ENCODE data around the gene RIBC2.
"Not testable (repeated sequence)": the region's sequence is repeated elsewhere in the genome, so short reads cannot be mapped to it uniquely, and the experiment has no call there.

The RIBC2 gene

GRCh38 chr22:45449442-45449841 lies 35.9 kb downstream of the RIBC2 start:
- not testable (repeated sequence) for DNase-seq (ENCODE audit: low spot score)

- DNase-seq (ENCODE audit: low spot score), result no peak
Measured at GRCh38 chr22:45450101-45450785, 36.8 kb downstream of the RIBC2 start.

DNA sequence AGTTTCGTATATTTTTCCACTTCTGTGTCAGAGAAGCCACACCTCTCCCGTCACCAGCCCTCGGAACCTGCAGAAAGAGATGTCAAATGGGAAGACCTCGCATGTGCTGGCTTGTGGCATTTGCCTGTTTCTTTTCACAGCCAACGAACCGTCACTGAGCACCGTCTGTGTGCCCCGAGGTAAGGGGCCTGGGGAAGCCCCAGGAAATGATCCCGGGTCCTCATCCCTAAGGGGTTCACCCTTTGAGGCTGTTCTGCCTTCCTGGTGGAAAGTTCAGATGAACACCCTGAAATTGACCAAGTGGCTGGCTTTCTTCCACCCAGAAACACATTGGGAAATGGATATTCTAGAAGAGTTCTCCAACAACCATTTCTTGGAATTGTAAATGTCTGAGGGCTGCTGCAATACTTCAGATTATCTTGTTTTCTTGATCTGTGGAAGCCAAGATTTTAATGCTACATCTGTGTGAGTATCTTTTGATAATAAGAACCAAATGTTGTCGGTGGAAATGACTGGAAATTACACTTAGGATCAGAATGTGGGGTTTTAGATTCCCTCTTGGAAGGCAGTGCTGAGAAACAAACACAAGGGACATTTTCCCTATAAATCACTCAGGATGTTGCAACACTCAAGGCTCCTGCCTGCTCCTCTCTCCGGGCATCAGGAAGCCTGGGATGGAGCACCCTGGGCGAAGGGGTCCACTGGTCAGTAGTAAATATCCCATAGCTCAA lies 37.6 kb downstream of the RIBC2 start:
- no peak for DNase-seq (ENCODE audit: low spot score)

GRCh38 chr22:45451972-45452371 lies 38.5 kb downstream of the RIBC2 start:
- no peak for DNase-seq (ENCODE audit: low spot score)

DNA sequence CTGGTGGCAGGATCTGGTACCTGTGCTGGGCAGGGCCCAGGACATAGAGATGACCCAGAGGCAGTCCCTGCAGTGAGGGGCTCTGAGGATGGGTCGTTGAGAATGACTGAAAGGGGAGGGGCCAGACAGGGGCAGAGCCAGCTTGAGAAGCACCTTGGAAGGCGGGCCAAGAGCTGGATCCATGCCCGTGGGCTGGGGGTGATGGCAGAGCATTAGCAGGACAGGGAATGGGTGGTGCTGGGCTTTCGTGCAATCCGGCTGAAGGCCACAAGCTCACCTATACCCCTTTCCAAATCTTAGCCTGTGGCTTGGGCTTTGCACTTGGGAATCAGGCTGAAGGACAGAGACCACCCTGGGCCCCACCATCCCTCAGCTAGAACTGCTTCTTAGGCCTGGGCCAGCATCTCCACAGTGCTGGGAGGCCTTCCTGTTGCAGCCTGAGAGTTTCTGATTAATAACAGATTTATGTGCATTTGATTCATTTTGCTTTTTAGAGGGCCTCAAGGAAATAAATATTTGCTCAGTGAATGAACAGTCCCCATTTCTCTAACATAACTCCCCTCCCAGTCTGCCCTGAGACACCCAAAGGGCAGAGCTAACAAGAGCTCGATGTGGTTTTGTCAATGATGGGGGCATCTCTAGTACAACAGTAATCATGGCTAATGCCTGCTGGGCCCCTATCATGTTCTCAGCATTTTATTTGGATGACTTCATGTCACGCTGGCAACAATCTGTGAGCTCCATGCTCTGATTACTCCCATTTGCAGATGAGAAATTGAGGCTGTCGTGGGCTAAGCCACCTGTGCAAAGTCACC lies 39.3 kb downstream of the RIBC2 start:
- no peak for DNase-seq (ENCODE audit: low spot score)

- no peak for DNase-seq (ENCODE audit: low spot score)
Measured at GRCh38 chr22:45453764-45454163, 40.3 kb downstream of the RIBC2 start.

- DNase-seq (ENCODE audit: low spot score), result no peak
Measured at GRCh38 chr22:45454275-45454674, 40.8 kb downstream of the RIBC2 start.

DNA sequence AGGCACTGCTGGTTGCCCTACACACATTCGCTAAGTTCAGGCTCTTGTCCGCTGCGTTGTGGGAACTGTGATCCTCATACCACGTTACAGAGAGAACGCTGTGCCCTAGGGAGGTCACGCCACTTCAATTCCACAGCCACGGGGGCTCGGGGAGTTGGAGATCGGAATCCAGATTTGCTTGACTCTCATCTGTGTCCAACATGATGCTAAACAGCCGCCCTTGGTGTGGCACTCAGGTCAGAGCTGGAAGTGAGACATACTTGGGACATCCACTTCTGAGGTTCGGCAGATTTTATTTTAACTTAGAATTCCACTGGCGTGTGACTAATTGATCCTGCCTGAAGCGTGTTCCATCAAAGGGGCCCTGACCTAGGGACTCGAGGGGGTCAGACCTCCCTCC lies 41.7 kb downstream of the RIBC2 start:
- no peak for DNase-seq (ENCODE audit: low spot score)

GRCh38 chr22:45455621-45456020 lies 42.1 kb downstream of the RIBC2 start:
- DNase-seq (ENCODE audit: low spot score), result no peak

- no peak for DNase-seq (ENCODE audit: low spot score)
Measured at GRCh38 chr22:45456811-45457210, 43.3 kb downstream of the RIBC2 start.

DNA sequence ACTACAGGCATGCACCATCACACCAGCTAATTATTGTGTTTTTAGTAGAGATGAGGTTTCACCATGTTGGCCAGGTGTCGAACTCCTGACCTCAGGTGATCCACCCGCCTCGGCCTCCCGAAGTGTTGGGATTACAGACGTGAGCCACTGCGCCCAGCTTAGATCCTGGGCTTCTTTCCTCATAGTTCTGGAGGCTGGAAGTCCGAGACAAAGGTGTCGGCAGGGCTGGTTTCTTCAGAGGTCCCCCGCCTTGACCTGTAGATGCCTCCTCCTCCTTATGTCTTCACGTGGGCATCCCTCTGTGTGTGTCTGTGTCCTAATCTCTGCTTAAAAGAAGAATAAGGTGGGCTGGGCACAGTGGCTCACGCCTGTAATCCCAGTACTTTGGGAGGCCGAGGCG lies 45.0 kb downstream of the RIBC2 start:
- no peak for DNase-seq (ENCODE audit: low spot score)

GRCh38 chr22:45459235-45459634 lies 45.7 kb downstream of the RIBC2 start:
- DNase-seq (ENCODE audit: low spot score), result no peak

- DNase-seq (ENCODE audit: low spot score), result no peak
Measured at GRCh38 chr22:45460288-45461109, 47.0 kb downstream of the RIBC2 start.

GRCh38 chr22:45462034-45462655 lies 48.7 kb downstream of the RIBC2 start:
- no peak for DNase-seq (ENCODE audit: low spot score)

DNA sequence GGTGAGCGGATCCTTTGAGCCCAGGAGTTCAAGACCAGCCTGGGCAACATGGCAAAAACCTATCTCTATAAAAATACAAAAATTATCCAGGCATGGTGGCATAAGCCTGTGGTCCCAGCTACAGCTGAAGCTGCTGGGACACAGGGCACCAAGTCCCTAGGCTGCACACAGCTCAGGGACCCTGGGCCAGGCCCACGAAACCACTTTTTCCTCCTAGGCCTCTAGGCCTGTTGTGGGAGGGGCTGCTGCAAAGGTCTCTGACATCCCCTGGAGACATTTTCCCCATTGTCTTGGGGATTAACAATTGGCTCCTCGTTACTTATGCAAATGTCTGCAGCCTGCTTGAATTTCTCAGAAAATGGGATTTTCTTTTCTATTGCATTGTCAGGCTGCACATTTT lies 50.2 kb downstream of the RIBC2 start:
- not testable (repeated sequence) for DNase-seq (ENCODE audit: low spot score)

- DNase-seq (ENCODE audit: low spot score), result no peak
Measured at GRCh38 chr22:45465633-45466032, 52.1 kb downstream of the RIBC2 start.

DNA sequence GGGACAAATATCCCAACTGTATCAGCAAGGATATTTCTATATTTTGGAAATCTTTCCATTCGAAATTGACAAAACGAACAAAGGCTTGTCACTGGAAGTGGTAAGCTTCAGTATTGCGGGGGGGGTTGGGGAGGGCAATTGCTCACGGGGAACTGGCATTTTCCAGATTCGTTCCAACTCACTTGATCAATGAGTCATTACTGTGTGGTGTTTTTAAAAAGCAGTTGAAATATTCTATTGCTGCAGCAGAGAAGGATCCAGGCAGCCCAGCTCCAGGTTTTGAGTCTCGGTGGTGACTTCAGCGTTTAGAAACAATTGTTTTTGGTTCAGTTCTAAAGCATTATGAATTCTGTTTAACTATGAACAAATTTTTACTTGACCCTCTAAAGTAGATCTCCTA lies 55.4 kb downstream of the RIBC2 start:
- no peak for DNase-seq (ENCODE audit: low spot score)

GRCh38 chr22:45469281-45470073 lies 56.0 kb downstream of the RIBC2 start:
- DNase-seq (ENCODE audit: low spot score), result no peak

GRCh38 chr22:45470871-45471270 lies 57.4 kb downstream of the RIBC2 start:
- DNase-seq (ENCODE audit: low spot score), result no peak

- no peak for DNase-seq (ENCODE audit: low spot score)
Measured at GRCh38 chr22:45472426-45472825, 58.9 kb downstream of the RIBC2 start.

Data from CD4-positive, alpha-beta T cell treated with Interleukin-2 at 100 ng/mL for 4 hours (primary cell).